Gastrocnemius medialis (tissue), 4 donors: Measurements from ENCODE around the gene MTG2. TPM values are rescaled to one million over a fixed set of nuclear protein-coding genes. Genes with fewer than 3 reads are reported as not detected.

Source experiments
- ATAC-seq, 2 donors: fragments of 150-250 bp; one replicate each; pipeline ENCODE4 v1.9.1; 2016
- DNase-seq, 2 donors: peaks; one replicate each; pipeline ENCODE4 v3.0.0-alpha.2; 2019
- H3K27ac ChIP-seq, 4 donors: fragments of 200-600 bp; sonication (generic); 1 replicate in 1 of 4; 2 replicates in 3 of 4; pipeline ENCODE4 v1.5.1; 2016 to 2018; ENCODE audit warnings: mild to moderate bottlenecking in 2 of 4, moderate library complexity in 1 of 4
- H3K27me3 ChIP-seq, 3 donors: fragments of 200-600 bp; sonication (generic) in 2 of 3; 1 replicate in 1 of 3; 2 replicates in 2 of 3; pipeline versions ENCODE4 v1.5.1 to v1.6.0; 2016 to 2019; ENCODE audit warnings: mild to moderate bottlenecking in 1 of 3, moderate library complexity in 1 of 3
- H3K36me3 ChIP-seq, 2 donors: fragments of 200-600 bp; sonication (generic) in 1 of 2; one replicate each; pipeline ENCODE4 v1.5.1; 2017 to 2018
- H3K4me1 ChIP-seq, 2 donors: fragments of 200-600 bp; sonication (generic) in 1 of 2; one replicate each; pipeline ENCODE4 v1.5.1; 2016 to 2017; ENCODE audit warnings: mild to moderate bottlenecking in 2 of 2
- H3K4me3 ChIP-seq, 4 donors: fragments of 200-600 bp; sonication (generic) in 3 of 4; 1 replicate in 1 of 4; 2 replicates in 3 of 4; pipeline ENCODE4 v1.5.1; 2016 to 2019; ENCODE audit warnings: mild to moderate bottlenecking in 2 of 4
- H3K9me3 ChIP-seq, 3 donors: fragments of 200-600 bp; sonication (generic) in 2 of 3; 1 replicate in 1 of 3; 2 replicates in 2 of 3; pipeline ENCODE4 v1.5.1; 2016 to 2019
- CTCF ChIP-seq, 5 experiments: fragments of 450-650 bp in 3 of 5; fragments of 200-600 bp in 2 of 5; sonication (generic) in 2 of 5; IDR thresholded peaks in 4 of 5; conservative IDR thresholded peaks in 1 of 5; 1 replicate in 4 of 5; 2 replicates in 1 of 5; pipeline ENCODE4 v1.5.1; 2016 to 2019; ENCODE audit warnings: antibody characterized with exemption in 5 of 5, mild to moderate bottlenecking in 3 of 5, moderate library complexity in 3 of 5
- POLR2A ChIP-seq, 2 donors: fragments of 450-650 bp; IDR thresholded peaks; one replicate each; pipeline ENCODE4 v1.6.1; 2017; ENCODE audit warnings: antibody characterized with exemption in 2 of 2, mild to moderate bottlenecking in 2 of 2, moderate library complexity in 2 of 2
- in situ Hi-C, 4 donors: fragments of 200-750 bp; cut with MboI; loops; one replicate each; pipeline versions ENCODE4 v1.15.0 to v1.8.0; 2017; ENCODE audit warnings: low sequenced_read_pairs in 4 of 4
- intact Hi-C: fragments of 100-400 bp; cut with DNase I; formaldehyde crosslinking; loops from one replicate; pipeline ENCODE4 v1.15.1; 2023; ENCODE audit warnings: low total_unique reads
- total RNA-seq, 4 donors: library from RNA; depleted of rRNA; stranded (reverse); fragments of >200 nt; gene quantifications; one replicate each; pipeline versions ENCODE4 v1.1.0 to v1.2.3, GENCODE V29; 2016

MTG2 gene
- total RNA-seq, 4 donors from 2014 or later: 21.0 to 50.8 (median 29.3) TPM

GRCh38 chr20:62198931-62199330, 16.1 kb downstream of the MTG2 start:
- Histone ChIP-seq H3K4me1 (no peaks in the 10 kb centered on the region), H3K27me3 (no peaks in the 10 kb centered on the region), H3K4me3 (no peak overlapping the region), H3K9me3 (no peaks in the 10 kb centered on the region), H3K27ac (no peak overlapping the region), H3K36me3 (peaks cover 3 to 84% of the 10 kb centered on the region in 2 donors)
- TF ChIP-seq CTCF (IDR thresholded peaks at IDR 0.05 in 4 of 5, conservative IDR thresholded peaks at IDR 0.05 in 1 of 5) (no peak), POLR2A (IDR thresholded peaks at IDR 0.05) (no peak)
- intact Hi-C loops: no loop called here
- DNase-seq (no peak), ATAC-seq (no peak)
- in situ Hi-C loops: loop anchor here in 1 of 4 donors (25.0 kb wide), 1 partner anchor 188 kb away; the partner anchor contains the start of gene RPS21

GRCh38 chr20:62200491-62201172, 17.8 kb downstream of the MTG2 start:
- no peaks in the 10 kb centered on the region for H3K27me3 ChIP-seq
- H3K27ac ChIP-seq: no peak overlapping the region
- intact Hi-C loops: no loop called here
- H3K4me3 ChIP-seq: no peak overlapping the region
- no peak for TF ChIP-seq POLR2A (IDR thresholded peaks at IDR 0.05)
- no peak for TF ChIP-seq CTCF (IDR thresholded peaks at IDR 0.05 in 4 of 5, conservative IDR thresholded peaks at IDR 0.05 in 1 of 5)
- DNase-seq (no peak), ATAC-seq (no peak)
- in situ Hi-C loops: no loop called here
- peaks cover 0 to 68% of the 10 kb centered on the region in 2 donors for H3K36me3 ChIP-seq
- H3K9me3 ChIP-seq: no peaks in the 10 kb centered on the region
- H3K4me1 ChIP-seq: no peaks in the 10 kb centered on the region

- Histone ChIP-seq H3K27me3 (no peaks in the 10 kb centered on the region), H3K27ac (no peak overlapping the region), H3K9me3 (no peaks in the 10 kb centered on the region), H3K36me3 (peaks cover 0 to 60% of the 10 kb centered on the region in 2 donors), H3K4me3 (no peak overlapping the region), H3K4me1 (no peaks in the 10 kb centered on the region)
- TF ChIP-seq POLR2A (IDR thresholded peaks at IDR 0.05) (no peak), CTCF (IDR thresholded peaks at IDR 0.05 in 4 of 5, conservative IDR thresholded peaks at IDR 0.05 in 1 of 5) (no peak)
- ATAC-seq (no peak), DNase-seq (no peak)
- in situ Hi-C loops (no loop called here), intact Hi-C loops (no loop called here)
These were observed 18.6 kb downstream of the MTG2 start for GRCh38 chr20:62201173-62202082.

- no peaks in the 10 kb centered on the region for H3K9me3 ChIP-seq
- no peaks in the 10 kb centered on the region for H3K4me1 ChIP-seq
- no peak for TF ChIP-seq POLR2A (IDR thresholded peaks at IDR 0.05)
- no peak for TF ChIP-seq CTCF (IDR thresholded peaks at IDR 0.05 in 4 of 5, conservative IDR thresholded peaks at IDR 0.05 in 1 of 5)
- in situ Hi-C loops: no loop called here
- H3K27ac ChIP-seq: no peak overlapping the region
- no peak for DNase-seq
- H3K27me3 ChIP-seq: no peaks in the 10 kb centered on the region
- intact Hi-C loops: no loop called here
- no peak overlapping the region for H3K4me3 ChIP-seq
- peaks cover 0 to 59% of the 10 kb centered on the region in 2 donors for H3K36me3 ChIP-seq
- ATAC-seq: no peak
These were observed 19.2 kb downstream of the MTG2 start for GRCh38 chr20:62202083-62202395.
